Renal cortex interstitium (tissue), 11 donors: Measurements from ENCODE around the gene ST14. TPM values are rescaled to one million over a fixed set of nuclear protein-coding genes. Genes with fewer than 3 reads are reported as not detected.

ENCODE experiments used
- DNase-seq, 11 donors: peaks; one replicate each; pipeline ENCODE4 v3.0.0-alpha.2; 2013; ENCODE audit warnings: low read depth in 9 of 11, low spot score in 4 of 11; ENCODE audit errors: extremely low read depth in 1 of 11
- polyA plus RNA-seq, 3 donors: library from polyadenylated mRNA; unstranded; fragments of 120-200 nt; gene quantifications; one replicate each; pipeline ENCODE4 v1.2.1, GENCODE V29; 2013; ENCODE audit not compliant: insufficient read length in 3 of 3

ST14 gene
- polyA plus RNA-seq, 3 donors = 22.9 to 43.1 (median 29.6) TPM

- no peak for DNase-seq
These were observed 37.9 kb downstream of the ST14 start for GRCh38 chr11:130197386-130198035.

DNA sequence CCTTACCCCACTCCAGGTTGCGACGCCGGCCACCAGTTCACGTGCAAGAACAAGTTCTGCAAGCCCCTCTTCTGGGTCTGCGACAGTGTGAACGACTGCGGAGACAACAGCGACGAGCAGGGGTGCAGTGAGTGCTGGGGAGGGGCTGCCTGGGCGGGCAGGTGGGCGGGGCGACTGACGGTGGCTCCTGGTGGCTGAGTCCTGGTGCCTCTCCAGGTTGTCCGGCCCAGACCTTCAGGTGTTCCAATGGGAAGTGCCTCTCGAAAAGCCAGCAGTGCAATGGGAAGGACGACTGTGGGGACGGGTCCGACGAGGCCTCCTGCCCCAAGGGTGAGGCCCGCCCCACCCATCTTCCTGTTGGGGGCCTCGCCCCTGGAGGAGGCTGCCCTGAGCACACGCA is 38.7 kb downstream of the ST14 start:
- no peak for DNase-seq

GRCh38 chr11:130198964-130199363 is 39.4 kb downstream of the ST14 start:
- DNase-seq = no peak

GRCh38 chr11:130199792-130200191 is 40.2 kb downstream of the ST14 start:
- DNase-seq = no peak

DNA sequence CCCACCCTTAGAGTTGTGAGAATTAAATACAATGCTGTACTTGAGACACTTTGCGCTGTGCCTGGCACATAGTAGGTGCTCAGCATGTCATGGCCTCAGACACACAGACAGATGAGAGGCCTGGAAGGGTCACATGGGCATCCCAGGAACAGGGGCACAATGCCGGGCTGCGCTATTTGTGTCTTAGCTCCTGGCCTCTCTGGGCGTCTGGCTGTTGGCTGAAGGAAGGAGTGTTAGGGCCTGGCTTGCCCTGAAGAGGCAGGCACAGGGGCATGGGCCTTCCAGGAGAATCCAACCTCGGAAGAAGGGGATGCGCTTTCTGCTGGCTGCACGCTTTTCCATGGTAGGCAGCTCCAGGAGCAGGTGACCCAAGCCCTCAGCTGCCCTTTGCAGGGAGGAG is 41.4 kb downstream of the ST14 start:
- DNase-seq = no peak

- DNase-seq = no peak
These were observed 42.6 kb downstream of the ST14 start for GRCh38 chr11:130202009-130202817.

DNA sequence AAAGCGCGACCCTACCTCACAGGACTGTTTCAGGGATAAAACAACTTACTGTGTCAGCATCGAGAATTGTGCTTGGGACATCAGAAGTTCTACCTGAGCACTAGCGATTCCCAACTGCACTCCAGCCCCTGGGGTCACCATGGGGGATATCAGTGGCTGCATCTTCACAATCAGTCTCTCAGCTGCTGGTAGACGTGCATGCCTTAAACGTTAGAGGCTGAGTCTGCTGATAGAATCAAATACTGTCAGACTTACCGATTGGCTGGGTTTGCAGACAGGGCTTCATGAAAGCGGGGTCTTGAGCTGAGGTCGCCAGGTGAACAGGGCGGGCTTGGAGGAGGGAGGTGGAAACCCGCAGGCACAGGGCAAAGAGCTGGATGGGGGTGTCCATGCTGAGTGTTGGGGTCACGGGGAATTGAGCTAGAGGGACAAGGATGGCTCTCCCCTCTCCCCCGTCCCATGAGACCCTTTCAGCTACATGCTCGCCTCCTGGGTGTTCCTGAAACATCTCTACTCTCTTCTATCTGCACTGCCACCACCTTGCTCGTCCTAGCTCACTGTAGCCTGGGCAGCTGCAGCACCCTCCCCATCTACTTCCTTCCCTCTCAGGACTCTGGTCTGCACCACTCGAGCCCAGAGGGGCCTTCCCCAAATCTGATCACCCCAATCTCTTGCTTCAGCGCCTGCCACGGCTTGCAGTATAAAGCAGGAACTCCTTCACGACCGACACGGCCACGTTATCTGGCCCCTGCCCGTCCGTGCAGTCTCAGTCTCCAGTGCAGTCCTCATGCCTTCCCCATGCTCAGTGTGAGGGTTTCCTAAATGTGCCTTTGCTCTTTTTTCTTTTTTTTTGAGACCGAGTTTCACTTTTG is 43.5 kb downstream of the ST14 start:
- no peak for DNase-seq

DNA sequence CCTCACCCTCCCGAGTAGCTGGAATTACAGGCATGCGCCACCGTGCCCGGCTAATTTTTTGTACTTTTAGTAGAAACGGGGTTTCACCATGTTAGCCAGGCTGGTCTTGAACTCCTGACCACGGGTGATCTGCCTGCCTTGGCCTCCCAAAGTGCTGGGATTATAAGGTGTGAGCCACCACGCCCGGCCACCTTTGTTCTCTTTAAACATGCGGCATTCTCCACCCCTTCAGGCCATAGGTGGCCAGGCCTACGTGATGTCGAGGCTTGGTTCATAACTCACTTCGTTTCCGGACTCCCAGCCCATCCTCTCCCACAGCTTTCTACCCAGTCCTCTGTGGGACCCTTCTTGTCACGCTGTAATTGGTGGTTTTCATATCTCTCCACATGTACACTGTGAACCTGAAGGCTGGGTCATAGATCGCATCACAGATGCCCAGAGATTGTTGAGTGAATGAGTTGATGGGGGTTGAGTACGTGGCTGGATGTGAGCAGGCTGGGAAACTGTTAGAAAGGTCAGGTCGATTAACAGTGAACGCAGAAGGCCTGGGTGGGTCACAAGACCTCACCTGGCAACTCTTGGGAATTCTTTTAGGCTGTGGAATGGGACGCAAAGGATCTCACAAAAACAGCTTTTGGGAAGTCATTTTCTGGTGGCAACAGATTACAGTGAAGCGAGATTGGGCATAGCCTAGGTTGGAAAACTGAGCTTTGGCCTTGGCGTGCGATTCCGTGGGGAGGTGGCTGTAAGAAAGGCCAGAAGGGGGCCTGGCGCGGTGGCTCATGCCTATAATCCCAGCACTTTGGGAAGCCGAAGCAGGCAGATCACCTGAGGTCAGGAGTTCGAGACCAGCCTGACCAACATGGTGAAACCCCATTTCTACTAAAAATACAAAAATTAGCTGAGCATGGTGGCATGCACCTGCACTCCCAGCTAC is 44.5 kb downstream of the ST14 start:
- no peak for DNase-seq

- DNase-seq = no peak
These were observed 45.1 kb downstream of the ST14 start for GRCh38 chr11:130204703-130205095.

DNA sequence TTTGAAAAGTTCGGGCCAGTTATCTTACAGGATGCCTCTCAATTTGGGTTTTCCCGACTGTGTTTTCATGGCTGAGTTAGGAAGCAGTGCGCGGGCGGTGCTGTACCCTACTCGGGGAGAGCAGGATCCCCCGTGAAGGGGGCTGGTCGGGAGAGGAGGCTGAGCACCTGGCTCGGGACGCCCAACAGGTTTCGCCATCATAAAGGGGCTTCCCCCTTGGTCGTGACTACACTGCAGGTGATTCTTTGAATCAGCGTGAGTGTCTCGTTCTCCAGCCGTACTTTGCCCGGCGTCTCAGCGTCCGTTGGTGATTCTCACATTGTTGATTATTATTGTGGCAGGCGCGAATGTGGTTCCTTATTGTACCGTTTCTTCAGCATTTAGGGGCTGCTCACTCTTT is 46.6 kb downstream of the ST14 start:
- no peak for DNase-seq

- no peak for DNase-seq
These were observed 48.9 kb downstream of the ST14 start for GRCh38 chr11:130208241-130209127.

- DNase-seq = peak in 5 of 11 donors; percentile 21 to 38 (median 24)
These were observed 49.7 kb downstream of the ST14 start for GRCh38 chr11:130209128-130209932.

DNA sequence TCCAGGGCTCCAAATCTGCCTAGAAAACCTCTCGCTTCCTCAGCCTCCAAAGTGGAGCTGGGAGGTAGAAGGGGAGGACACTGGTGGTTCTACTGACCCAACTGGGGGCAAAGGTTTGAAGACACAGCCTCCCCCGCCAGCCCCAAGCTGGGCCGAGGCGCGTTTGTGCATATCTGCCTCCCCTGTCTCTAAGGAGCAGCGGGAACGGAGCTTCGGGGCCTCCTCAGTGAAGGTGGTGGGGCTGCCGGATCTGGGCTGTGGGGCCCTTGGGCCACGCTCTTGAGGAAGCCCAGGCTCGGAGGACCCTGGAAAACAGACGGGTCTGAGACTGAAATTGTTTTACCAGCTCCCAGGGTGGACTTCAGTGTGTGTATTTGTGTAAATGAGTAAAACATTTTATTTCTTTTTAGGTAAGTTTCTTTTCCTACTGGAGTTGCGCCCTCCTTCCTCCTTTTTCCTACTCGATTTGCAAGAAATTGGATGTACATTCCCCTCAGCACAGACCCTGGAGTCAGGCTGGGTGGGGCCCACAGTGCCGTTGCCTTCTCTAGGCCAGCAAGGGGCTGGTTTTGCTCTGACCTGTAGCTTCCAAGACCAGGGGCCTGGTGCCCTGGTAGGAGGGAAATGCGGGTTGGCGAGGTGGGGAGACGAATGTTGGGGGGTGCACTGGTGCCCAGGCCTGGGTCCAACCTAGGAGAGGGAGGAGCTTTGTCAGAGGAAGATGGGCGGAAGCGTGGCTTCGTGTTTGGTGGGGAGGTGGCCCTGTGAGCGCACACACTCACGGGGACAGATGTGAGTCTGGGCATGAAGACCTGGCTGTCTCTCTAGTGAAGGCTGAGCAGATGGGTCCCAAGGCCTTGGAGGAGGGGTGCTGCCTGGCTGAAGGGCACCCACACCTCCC is 50.6 kb downstream of the ST14 start:
- no peak for DNase-seq

DNA sequence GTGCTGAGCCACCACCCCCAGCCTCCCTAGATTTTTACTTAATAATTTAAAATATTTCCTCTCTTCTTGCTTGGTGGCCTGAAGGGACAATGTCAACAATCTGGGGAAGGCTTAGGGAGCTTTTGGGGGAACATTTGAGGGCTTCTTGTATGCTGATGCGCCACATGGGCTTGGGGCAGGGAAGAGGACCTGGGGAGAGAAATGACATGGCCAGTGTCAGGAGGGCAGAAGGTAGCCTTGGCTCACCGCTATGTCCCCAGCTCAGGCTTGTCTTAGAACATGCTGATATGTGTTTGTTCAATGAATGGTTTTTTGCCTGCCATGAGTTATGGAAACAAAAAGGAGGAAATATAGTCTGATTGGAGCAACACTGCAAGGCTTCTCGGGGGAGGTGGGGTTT is 51.6 kb downstream of the ST14 start:
- DNase-seq = no peak

- DNase-seq = no peak
These were observed 52.3 kb downstream of the ST14 start for GRCh38 chr11:130211781-130212401.
